WI38 (cell line): ENCODE results near the gene MAN2B1.
"Not testable (repeated sequence)": the region's sequence is repeated elsewhere in the genome, so short reads cannot be mapped to it uniquely, and the experiment has no call there.

ENCODE experiments used
- H3K4me3 ChIP-seq: 2 replicates; pipeline ENCODE4 v1.5.1; 2011; ENCODE audit warnings: low read depth, mild to moderate bottlenecking, control low read depth, low read length
- CTCF ChIP-seq: IDR thresholded peaks from 2 replicates; pipeline ENCODE4 v1.5.1; 2012; ENCODE audit warnings: low read depth, mild to moderate bottlenecking, control low read depth, low read length

The MAN2B1 gene

DNA sequence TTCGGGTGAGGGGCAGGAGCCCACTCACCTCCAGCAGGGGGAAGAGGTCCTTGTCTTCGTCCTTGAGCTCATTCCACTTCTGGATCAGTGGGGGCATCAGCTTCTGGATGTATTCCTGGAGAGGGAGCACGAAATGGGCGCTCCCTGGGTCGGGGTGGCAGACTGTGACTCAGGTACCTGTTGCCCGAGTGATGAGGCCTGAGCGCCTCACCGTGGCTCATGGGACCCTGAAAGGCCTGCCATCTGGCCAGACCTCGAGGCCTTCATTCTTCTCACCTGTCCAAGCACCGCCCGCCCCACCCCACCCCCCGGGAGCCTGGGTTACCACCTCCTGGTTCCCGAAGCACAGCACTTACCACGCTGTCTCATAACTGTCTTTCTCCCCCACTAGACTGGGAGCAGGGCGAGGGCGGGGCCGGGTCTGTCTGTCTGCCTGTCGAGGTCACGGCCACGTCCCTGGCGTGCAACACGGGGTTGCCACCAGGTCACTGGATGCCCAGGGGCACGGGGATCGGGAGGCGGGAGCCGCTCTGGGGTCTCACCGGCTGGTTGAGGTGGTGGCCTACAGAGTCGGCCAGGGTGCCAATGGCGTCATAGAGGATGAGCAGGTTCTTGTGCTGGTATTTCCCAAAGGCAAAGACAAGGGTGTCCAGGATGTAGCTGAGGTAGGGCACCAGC, 39.3 kb upstream of the MAN2B1 start:
- no peak for TF ChIP-seq CTCF
- no peak overlapping the region for H3K4me3 ChIP-seq

DNA sequence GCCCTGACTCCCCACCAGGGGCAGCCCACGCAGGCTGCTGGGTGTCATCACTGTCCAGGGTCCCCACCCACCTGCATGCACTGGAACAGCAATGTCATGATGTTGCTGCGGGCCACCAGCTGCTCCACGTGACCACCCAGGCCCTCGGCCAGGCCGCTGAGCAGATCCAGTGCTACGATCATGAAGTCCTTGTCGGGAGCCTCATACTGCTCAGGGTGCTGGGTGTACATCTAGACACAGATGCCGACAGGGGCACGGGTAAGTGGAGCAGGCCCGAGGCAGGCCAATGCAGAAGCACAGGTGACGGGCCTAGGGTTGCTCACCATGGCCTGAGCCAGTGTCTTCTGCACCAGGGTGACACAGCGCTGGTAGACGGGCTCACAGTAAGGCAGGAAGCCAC, 38.6 kb upstream of the MAN2B1 start:
- no peak for TF ChIP-seq CTCF
- H3K4me3 ChIP-seq, result no peak overlapping the region

DNA sequence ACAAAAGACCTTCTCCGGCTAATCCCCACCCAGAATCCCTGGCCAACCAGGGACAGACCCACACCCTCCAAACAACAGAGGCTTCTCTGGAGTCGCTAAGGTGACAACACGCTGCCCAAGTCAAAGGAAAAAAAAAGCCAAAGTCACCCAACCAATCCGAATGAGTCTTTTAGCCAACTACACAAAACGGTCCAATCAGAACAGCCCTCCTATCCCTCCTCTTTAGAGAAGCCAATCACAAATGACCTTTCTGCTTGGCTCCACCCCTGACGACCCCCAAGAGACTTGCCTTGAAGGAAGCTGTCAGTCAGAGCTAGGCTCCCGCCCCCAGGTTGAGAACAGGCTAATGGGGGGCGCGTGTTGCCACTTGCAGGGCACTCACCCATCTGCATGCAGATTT, 36.5 kb upstream of the MAN2B1 start:
- no peak for TF ChIP-seq CTCF
- no peak overlapping the region for H3K4me3 ChIP-seq

DNA sequence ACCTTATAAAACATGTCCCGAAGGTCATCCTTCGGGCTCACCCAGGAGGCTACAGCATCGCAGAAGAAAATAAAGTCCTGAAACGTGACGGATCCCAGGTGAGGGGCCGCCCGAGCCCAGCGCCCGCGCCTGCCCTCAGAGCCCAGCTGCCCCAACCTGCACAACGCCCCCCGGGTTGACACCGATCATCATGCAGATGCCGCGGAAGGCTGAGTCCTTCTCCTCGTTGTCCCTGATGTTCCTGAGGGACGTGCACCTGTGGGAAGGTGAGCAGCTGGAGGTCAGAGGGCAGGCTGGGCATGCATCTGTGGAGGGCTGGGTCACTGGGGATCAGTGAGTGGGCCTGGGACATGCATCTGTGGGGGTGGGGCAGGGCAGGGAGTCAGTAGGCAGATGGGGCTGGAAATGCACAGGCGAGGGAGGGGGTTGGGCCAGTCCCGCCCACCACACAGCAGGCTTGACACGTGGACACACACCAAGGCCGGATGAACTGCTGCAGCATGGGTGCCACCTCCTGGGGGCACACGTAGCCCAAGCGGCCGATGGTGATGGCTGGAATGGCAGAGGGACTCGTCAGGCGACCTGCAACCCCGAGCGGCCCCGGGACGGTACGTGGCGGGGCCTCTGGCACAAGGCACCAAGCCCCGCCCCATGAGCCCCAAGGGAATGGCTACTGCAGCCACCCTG, 35.2 kb upstream of the MAN2B1 start:
- no peak for TF ChIP-seq CTCF
- H3K4me3 ChIP-seq, result no peak overlapping the region

DNA sequence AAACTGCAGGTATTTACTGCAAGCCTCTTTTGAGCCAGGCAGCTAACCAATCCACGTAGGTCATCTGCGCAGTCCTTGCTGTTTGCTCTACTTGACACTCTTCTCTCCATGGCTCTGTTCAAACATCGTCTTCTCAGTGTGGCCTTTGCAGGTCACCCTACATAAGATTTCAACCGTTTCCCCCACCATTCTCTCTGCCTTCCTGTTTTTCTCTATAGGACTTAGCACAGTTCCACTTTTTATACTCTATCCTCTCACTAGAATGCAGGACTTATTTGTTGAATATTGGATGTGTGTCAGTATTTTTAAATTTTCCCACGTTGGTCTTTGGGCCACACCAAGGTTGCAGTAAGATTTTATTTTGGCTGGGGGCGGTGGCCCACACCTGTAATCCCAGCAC, 31.6 kb upstream of the MAN2B1 start:
- H3K4me3 ChIP-seq, result no peak overlapping the region

DNA sequence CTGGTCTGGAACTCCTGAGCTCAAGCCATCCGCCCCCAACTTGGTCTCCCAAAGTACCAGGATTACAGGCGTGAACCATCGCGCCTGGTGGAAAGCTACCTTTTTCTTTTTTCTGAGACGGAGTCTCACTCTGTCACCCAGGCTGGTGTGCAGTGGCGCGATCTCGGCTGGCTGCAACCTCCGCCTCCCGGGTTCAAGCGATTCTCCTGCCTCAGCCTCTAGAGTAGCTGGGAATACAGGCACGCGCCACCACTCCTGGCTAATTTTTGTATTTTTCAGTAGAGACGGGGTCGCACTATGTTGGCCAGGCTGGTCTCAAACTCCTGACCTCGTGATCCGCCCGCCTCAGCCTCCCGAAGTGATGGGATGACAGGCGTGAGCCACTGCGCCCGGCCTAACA, 30.9 kb upstream of the MAN2B1 start:
- H3K4me3 ChIP-seq, result not testable (repeated sequence)

More for the DNA sequence above, 31.6 kb upstream of the MAN2B1 start:
- TF ChIP-seq CTCF, result no peak

DNA sequence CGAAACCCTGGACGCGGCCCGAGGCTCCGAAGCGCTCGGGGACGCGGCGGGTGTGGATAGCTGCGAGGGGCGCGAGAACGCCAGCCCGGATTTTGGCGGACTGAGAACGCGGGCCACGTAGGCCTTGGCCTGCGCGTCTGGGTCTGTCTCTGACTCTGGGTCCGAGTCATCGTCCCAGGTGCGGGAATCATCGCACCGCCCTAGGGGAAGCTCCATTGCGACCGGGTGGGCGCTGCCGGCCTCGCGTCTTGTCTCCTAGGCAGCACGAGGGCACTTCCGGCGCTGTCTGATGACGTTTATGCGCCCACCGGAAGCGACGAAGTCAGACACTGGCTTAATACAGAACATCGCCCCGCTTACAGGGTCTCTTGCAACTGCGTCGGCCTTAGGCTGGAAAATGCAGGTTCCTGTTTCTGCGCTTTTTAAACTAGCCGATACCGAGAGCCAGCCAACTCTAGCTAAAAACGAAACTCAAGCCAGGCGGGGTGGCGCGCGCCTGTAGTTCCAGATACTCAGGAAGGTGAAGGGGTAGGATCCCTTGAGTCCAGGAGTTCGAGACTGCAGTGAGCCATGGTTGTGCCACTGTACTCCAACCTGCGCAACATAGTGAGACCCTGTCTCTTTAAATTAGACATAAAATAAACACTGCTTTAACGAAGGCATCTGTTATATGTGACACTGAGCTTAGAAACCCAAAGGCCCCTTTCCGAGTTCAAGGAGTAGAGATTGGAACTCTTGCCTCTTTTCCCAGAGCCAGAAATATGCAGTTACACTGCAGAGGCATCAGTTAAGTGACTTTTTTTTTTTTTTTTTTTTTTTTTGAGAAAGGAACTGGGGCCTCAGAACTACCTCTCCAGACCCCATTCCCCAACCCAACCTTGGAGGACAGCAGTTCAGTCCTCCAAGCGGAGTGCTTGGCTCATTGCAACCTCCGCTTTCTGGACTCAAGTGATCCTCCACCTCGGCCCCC, 30.1 kb upstream of the MAN2B1 start, which contains the start of gene FBXW9:
TSS of gene FBXW9 (minus strand) at position 266 of the 970 bp plus-strand sequence. CDS start at position 216, 50 bp downstream.
- H3K4me3 ChIP-seq, result peak within 1 kb of the TSS; percentile 87
- TF ChIP-seq CTCF, result no peak
